NCI-H2107 treated with DMSO at 0.1 percent for 48 hours (cell line): ENCODE measurements around the gene RAPGEF3.

ENCODE experiments used
- DNase-seq: peaks from one replicate; lab custom pipeline; 2025; ENCODE audit not compliant: unreplicated experiment; lab: John Stamatoyannopoulos, UW

Gene RAPGEF3

DNA sequence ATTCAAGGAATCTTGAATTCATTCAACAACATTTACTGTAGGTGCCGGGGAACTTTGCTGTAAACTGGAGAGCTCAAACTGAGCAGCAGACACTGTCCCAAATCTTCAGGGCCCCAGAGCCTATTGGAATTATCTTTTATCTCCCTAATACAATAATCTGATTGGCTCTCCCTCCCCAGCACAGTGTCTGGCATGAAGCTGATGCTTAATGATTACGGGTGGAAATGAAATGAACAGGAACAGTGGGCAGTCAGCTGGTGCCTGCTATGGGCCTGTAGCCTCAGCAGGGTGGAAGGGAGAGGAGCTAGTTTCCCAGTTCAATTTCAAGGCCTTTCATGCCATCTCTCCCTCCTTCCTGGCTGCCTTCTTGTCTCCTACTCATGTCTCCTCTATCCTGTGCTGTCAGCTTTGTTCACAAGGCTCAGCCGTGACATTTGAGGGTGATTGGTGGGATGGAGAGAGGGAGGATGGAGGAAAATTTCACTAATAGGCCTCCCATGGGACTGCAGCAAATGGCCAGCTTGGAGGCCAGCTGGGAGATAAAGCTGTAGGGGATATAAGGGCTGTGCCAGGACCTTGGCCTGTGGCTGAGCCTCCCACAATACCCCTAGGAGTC lies 4.3 kb upstream of the RAPGEF3 start:
- no peak for DNase-seq

DNA sequence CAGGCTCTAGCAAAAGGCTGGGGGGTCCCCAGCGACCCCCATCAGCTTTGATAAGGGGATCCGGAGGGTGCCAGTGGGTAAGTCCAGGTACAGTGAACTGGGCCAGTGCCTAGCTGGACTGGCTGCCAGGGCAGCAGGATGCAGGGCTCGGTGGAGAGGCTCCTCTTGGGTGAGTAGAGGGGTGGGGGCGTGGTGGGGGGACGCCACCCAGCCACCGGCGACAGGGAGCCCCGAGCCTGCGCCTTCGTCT lies 171 bp downstream of the RAPGEF3 start:
- no peak for DNase-seq

DNA sequence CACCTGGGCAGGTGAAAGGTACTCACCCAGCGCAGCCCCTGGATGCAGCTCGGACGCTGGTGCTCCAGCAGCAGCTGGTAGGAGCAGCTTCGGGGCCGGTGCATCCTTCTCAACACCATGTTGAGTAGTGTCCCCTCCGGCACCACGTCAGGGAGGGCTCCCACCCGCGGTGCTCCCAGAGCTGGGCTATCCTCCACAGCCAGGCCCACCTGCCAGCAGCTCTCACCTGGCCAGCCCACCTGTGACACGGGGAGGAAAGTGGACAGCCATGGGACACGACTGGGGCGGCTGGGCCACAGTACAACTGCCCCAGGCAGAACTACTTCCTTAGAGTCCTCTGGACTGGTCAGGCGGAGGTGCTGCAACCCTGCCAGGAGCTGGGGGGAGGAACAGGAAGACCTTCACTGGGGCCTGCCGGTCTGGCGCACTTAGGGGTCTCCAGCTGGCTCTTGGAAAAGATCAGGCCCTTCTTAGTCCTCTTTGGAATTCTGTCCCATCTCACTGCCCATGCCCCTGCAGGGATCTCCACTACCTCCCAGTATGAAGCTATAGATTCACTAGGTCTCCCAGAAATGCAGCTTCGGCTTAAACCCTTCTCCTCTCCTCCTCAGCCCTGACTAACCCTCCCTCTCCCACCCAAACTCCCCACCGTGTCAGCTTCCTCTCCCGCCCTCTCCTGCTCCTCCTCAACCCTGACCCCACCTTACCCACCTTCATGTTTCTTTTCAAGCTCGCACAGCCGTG lies 668 bp downstream of the RAPGEF3 start:
- no peak for DNase-seq

DNA sequence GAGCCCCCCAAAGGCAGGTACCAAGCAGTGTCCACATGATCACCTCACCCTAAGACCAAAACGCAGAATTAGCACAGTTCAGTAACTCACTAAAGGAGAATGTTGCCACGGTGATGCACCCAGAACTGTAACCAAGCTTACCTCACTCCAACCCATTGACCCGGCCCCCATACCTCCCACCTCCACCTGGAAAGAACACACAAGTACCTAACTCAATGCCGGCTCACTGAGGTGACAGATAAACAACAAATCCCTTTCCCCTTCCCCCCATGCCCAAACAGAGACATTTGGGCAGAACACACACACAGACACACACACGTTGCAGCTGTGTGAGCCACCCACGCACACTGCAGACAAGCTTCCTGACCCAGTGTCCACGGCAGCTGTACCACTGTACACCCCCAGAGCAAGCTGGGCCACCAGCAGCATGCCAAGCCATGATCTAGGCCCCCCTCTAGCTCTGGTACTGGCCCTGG lies 1.3 kb downstream of the RAPGEF3 start:
- no peak for DNase-seq

DNA sequence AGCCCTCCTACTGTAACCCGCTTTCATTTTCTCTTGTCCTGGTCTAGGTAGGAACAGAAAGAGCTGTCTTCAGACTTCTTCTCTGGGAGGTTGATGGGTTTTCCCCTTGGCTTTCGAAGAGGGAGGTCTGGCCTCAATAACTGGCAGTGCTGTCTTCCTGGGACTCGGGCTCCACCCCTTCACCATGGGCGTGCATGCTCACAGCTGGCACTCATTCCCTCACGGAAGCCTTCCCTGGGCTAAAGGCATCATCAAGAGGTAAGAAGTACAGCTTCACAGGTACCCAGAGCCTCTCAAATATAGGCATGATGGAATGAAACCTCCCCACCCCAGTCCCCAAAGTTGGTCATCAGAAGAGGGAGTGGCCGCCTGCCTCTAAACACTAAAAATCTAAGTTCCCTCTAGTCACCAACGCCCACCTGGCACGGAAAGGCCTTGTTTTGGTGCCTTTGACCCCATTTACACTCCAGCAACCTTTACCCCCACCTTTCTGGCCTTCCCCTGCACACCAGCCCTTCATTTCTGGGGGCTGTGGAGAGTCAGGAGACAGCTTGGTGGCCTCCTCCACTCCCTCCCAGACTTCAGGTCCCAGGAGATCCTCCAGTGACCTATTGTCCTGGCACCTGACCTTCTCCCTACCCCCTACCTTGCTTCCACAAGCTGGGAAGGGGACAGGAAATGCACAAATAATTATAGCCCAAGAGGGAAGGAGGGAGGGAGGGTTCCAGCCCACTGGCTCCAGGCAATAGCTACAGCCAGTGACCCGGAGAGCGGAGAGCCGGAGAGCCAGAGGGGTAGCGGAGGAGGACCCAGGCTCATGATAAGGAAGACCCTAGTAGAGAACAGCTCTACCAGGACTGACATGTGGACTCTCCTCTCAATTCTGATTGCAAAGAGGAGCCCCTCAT lies 2.8 kb downstream of the RAPGEF3 start:
- no peak for DNase-seq

DNA sequence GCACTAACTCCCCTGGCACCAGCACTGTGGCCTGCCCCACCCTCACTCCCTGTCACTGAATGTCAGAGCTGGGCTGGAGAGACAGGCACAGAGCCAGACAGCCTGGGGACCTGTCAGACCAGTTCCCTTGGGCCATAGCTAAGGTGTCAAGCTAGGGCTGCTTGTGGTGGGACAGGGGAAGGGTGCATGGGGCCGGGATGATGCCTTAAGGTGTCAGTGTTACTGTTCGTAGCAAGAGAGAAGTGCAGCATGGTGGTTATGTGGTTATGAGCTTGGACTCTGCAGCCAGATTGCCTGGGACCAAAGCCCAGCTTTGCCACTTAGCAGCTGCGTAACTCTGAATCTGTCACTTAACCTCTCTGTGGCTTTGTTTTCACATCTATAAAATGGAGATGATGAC lies 3.8 kb downstream of the RAPGEF3 start:
- no peak for DNase-seq

DNA sequence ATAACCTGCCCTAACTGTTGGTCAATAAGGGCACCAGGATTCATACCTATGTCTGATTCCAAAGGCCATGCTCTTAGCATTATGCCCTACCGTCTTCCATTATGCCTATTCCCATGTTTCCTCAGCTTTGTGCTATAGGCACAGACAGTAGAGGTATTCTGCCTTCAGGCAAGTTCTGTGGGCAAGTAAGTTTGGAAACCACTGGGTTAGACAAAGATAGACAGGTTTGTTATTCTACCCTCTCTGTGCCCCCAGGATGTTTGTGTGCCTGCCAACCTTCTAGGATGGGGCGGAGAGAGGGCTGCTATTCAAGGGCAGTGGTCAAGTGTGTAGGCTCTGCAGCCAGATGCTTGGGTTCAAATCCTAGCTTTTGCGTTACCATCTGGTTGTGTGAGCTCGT lies 4.6 kb downstream of the RAPGEF3 start:
- no peak for DNase-seq

DNA sequence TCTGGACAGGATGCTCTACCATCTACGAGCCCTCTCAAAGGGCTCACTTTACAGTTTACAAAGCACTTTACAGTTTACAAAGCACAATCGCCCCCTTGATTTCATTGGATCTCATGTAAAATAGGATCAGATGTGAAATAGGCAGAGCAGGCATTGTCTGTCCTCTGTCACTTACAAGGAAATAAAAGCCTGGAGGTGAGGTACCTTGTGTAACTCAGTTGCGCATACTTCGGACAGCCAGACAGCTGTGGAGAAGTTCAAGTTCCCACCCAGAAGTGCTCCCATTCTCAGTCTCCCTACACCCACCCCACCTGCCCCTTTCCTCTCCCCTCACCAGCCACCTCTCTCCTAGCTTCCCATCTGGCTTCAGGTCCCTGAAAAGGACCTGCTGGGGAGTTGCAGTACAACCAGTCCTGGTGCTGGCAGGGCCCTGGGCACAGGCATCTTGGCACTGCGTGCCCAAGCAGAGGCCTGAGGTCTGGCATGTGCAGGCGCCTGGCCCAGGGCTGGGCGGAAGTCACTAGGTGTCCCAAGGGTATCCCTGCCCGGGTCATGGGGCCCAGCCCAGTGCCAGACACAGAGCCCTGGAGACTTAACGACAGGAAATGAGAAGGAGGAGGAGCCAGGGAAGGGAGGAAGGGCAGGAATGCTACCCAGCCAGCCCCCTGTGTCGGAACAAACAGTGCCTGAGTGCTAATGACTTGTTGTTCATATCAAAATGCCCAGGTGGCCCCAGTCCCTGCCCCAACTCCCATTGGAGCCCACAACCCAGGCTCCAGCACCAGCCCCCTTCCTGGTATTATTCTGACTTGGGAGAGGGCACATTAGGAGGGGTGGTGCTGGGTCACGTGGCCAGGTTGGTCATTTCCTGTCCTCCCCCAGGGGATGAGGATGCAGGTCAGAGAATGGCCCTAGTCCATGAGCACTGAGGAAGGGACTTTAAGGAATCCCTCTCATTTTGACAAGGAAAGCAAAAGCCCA lies 5.4 kb downstream of the RAPGEF3 start:
- no peak for DNase-seq

DNA sequence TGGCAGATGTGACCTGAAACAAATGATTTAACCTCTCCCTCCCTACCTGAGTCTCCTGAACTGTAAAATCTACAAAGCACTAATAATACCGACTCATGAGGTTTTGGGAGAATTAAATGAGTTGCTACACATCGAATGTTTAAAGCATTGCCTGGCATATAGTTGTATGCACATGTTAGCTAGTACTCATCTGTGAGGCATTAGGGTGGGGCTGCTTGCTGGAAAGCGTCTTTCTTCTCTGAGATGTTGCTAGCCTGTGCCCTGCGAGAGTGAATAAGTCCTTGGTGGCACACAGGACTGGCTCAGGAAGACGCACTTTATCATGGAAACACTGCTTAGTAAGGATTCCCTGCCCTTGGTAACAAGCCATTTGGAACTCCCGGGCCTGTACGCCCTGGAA lies 6.1 kb downstream of the RAPGEF3 start:
- no peak for DNase-seq

DNA sequence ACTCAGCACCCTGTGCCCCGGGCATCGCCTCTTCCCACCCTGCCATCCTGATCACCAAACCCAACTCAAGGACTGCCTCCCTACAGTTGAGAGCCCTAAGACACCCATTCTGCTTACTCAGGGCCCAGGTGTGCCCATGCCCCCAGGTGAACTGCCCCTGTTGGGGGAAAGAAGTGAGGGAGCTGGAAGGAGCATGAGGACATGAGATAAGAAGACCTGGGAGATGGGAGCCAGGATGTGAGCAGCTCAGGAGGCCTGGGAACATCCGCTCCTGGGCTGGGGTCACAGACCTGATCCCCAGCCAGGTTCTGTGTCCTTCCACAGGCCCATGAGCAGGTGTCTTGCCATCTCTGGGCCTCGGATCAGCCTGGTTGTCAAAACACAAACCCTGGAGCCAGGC lies 6.6 kb downstream of the RAPGEF3 start:
- no peak for DNase-seq

DNA sequence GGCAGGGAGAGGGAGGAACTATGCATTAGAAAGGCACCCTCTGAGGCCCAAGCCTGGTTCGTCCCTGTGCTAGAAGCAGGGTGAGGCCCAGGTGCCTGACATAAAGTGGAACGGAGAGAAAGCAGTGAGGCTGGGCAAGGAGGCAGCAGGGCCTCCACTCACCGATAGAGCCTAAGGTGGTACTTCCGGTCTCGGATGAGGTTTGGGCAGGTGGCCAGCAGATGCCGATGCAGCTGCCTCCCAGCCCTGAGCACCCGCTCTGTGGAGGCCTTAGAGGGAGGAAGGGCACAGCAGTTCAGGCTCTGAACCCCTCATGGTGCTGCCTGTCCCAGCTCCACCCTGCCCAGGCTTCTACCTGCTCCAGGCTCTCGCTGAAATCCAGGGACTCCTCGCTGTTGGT lies 7.1 kb downstream of the RAPGEF3 start:
- DNase-seq, result no peak

DNA sequence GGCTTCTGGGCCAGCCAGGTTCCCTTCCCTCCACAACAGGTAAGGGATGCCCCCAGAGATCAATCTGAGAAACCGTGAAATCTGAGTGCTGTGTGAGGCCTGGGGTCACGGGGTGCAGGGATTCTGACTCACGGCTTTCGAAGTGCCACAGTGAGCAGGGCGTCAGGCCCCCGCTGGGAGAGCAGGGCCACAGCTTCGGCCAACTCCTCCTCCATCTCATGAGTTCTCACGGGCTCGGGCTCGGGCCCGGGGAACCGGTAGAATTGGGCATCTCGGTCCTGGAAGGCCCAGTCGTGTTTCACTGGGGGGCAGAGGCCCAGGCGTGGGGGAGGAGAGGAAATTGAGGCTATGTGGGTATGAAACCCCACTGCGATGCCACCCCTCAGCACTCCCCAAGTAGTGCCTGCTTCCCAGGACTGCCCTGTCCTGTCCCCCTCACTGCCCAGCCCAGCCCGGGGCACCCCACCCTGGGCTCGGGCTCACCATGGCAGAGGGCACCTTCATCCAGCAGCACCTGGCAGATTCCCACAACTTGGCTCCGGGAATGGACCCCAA lies 7.7 kb downstream of the RAPGEF3 start:
- no peak for DNase-seq

DNA sequence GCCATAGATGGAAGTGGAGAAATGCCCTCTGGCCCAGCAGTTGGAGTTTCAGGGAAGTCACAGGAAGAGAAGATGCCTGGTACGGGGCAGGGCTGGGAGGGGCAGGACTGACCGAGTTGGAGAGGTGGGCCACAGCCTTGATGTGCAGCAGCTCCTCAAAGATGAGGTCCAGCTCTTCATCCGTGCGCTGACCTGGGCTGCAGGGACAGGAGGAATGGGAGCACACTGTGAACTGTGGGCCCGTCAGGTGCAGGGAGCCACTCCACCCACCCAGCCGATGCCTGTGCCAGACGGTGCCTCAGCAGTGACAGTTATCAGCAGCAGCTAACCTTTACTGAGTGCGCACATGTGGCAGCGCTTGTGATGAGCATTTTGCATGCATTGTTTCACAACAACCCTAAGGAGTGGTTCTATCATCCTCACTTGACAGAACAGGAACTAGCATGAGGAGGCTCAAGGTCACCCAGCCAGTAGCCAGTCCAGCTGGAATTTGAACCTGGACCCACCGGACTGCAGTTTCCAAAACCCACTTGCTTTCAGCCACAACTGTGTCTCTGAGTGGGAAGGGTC lies 8.4 kb downstream of the RAPGEF3 start:
- no peak for DNase-seq

DNA sequence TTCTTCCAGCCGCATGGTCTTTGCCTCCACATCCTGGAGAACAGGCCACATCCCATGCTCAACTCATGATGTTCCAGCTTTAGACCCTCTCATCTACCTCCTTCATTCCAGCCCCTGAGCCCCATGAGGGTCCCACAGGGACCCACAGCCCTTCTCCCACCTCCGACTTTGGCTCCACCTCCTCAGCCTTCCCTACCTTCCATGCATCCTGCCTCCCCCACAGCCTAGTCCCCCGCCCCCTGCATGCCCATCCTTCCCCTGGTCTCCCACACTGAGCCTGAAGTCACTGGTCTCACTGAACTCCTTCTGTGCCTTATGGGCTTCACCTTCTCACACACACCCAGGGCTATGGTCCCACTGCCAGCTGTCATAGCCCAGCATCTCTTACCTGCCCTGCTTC lies 9.8 kb downstream of the RAPGEF3 start:
- no peak for DNase-seq

DNA sequence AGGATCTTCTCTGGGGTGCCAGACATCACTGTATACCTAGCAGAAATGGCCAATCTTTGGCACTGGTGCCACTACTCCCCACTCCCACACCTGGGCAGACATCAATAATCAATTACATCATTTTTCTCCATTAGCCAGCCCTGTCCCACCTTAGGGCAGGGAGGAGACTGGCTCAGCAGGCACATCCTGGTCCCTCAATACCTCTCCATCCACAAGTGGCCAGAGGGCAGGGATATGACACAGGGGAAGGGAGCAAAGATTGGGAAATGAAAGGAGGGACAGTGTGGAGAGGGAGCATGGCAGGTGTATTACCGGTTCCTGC lies 10.2 kb downstream of the RAPGEF3 start:
- no peak for DNase-seq

DNA sequence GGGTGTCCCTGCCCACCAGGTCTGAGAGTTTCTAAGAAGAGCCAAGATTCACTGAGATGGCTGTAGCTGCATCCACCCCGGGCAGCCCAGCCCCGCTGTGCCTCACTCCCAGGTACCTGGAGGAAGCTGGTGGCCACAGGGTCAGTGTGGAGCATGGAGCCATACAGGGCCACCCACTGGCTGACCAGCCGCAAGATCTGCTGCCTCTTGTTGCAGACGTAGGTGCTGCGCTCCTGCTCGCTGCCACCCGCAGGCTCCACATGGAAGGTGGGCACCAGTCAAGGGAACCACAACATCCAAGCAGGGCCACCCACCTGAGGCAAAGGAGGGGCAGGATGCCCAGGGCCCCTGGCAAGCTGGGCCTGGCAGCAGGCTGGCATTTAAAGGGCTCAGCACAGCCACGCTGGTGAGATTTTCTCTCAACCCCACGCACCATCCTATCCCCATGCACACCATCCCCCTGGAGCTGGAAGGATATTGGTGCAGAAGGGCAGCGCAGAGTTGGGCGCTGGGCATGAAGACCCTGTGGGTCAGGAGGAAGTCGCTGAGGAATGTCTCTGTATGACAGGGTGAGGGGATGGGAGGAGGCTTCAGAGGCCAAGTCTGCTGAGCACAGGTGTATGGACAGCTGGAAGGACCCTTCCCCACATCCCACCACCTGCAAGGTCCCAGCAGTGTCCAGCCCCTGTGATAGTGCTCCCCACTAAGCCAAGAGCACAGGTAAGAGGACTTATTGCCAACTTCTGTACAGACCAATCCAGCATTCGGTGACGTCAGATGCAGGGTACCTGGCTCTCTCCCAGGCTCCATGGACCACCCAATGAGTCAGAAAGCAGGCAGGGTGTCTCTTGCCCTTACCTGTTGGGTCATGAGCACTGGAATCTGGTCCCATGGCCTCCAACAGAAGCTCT lies 10.8 kb downstream of the RAPGEF3 start:
- no peak for DNase-seq

DNA sequence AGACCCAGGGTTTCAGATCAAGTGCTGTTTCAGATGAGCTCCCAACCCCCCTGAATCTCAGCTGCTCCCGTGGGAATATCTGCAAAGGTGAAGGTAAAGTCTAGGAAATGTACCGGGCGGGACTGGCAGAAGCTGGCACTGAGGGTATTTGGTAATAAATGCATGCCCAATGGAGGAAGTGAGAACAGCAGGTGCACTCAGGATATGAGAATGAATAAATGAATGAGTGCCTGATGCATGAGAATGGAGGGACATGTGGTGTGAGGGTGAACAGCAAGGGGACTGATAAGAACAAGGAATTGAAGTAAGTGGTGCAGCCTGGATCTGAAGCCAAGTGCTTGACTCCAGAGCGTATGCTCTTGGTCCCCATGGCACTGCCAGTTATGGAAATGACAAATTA lies 11.6 kb downstream of the RAPGEF3 start:
- no peak for DNase-seq

DNA sequence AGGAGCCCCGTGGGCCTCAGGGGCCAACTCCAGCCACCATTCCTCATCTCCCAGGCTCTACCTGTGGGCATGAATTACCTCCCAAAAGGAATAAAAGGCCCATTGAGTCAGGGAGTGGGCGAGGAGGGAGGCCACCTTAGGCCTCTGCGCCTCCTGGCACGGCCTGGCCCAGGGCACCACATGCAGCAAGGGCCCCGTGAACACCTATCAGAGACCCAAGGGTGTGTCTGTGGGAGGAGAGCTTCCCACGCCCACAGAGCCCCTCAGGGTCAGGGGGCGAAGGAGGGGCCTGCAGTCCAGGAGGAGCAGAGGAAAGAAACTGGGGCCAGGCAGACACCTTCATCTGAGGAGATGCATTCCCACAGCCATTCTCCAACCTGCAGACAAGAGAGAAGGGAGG lies 12.2 kb downstream of the RAPGEF3 start:
- DNase-seq, result no peak

DNA sequence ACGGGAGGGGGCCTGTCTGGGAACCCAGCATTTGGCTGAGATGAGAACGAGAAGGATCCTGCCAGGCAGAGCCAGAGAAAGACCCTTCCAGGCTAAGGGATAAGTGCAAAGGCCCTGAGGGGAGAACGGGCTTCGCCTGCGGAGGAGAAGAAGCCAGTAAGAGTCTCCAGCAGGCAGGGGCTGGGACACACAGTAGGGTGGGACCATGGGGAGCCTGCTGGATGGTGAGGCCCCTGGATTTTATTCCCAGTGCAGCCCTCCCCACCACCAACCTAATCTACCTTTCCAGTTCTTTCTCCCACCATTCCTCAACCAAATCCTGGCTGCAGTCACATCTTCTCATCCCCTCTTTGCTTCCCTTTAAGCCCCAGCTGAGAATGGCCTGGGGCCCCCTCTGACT lies 12.6 kb downstream of the RAPGEF3 start:
- no peak for DNase-seq
